ENCODE results near the gene CDADC1.

The CDADC1 gene

DNA sequence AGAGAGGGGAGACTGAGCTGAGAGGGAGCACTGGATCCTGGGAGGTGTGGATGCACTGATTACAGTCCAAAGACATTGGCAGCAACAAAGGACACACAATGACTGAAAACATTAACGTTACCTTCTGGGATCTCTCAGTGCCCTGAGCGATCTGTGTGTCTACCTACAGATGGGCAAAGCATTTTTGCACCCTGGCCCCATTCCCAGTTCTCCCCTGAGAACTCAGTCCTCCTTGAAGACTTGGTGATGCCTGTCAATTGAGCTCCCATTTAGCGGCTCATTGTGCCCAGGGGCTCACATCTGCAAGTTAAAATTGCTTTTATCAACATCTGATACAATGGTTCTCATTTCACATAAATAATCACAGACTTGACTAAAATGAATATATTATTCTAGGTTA is 62.5 kb downstream of the CDADC1 start:
- DNase-seq (ENCODE audit: low read depth, low spot score): no peak
- TF ChIP-seq, protein P1, sequence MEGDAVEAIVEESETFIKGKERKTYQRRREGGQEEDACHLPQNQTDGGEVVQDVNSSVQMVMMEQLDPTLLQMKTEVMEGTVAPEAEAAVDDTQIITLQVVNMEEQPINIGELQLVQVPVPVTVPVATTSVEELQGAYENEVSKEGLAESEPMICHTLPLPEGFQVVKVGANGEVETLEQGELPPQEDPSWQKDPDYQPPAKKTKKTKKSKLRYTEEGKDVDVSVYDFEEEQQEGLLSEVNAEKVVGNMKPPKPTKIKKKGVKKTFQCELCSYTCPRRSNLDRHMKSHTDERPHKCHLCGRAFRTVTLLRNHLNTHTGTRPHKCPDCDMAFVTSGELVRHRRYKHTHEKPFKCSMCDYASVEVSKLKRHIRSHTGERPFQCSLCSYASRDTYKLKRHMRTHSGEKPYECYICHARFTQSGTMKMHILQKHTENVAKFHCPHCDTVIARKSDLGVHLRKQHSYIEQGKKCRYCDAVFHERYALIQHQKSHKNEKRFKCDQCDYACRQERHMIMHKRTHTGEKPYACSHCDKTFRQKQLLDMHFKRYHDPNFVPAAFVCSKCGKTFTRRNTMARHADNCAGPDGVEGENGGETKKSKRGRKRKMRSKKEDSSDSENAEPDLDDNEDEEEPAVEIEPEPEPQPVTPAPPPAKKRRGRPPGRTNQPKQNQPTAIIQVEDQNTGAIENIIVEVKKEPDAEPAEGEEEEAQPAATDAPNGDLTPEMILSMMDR (IDR thresholded peaks at IDR 0.05; ENCODE audit: insufficient read depth, low read length, missing control alignments): no peak
- ChIA-PET CTCF (interaction anchor here (0.6 to 8.2 kb wide), 5 partner anchors 11 to 298 kb away, joined by 3 to 78 read pairs (median 9); partner anchors contain the start of genes CAB39L and SETDB2), POLR2A (no interaction called here)
- no peak overlapping the region for H3K4me3 ChIP-seq (ENCODE audit: low read depth, low read length)

GRCh38 chr13:49311816-49312215 is 64.1 kb downstream of the CDADC1 start:
- no peak for DNase-seq (ENCODE audit: low read depth, low spot score)
- CTCF ChIA-PET: interaction anchor here (0.7 to 8.2 kb wide), 4 partner anchors 13 to 132 kb away, joined by 3 to 78 read pairs (median 31); partner anchors contain the start of genes CAB39L and SETDB2
- POLR2A ChIA-PET: no interaction called here
- no peak overlapping the region for H3K4me3 ChIP-seq (ENCODE audit: low read depth, low read length)
- TF ChIP-seq, protein P1 (IDR thresholded peaks at IDR 0.05; ENCODE audit: insufficient read depth, low read length, missing control alignments): no peak

GRCh38 chr13:49314344-49314882 is 66.7 kb downstream of the CDADC1 start:
- TF ChIP-seq, protein P1 (IDR thresholded peaks at IDR 0.05; ENCODE audit: insufficient read depth, low read length, missing control alignments): no peak
- DNase-seq (ENCODE audit: low read depth, low spot score): no peak
- no peak overlapping the region for H3K4me3 ChIP-seq (ENCODE audit: low read depth, low read length)
- ChIA-PET CTCF (interaction anchor here (1.0 to 8.2 kb wide), 8 partner anchors 9 to 122 kb away, joined by 3 to 78 read pairs (median 6); no protein-coding TSS in a partner anchor), POLR2A (interaction anchor here (0.9 to 1.1 kb wide), 4 partner anchors 60 to 129 kb away, joined by 3 to 9 read pairs (median 4); partner anchors contain the start of genes CAB39L and SETDB2)

GRCh38 chr13:49315036-49315565 is 67.4 kb downstream of the CDADC1 start:
- TF ChIP-seq, protein P1 (IDR thresholded peaks at IDR 0.05; ENCODE audit: insufficient read depth, low read length, missing control alignments): no peak
- CTCF ChIA-PET: interaction anchor here (1.2 to 8.2 kb wide), 5 partner anchors 8 to 121 kb away, joined by 3 to 78 read pairs (median 13); no protein-coding TSS in a partner anchor
- H3K4me3 ChIP-seq (ENCODE audit: low read depth, low read length): no peak overlapping the region
- DNase-seq (ENCODE audit: low read depth, low spot score): no peak
- POLR2A ChIA-PET: no interaction called here

- DNase-seq (ENCODE audit: low read depth, low spot score): no peak
- ChIA-PET CTCF (interaction anchor here (0.8 to 8.2 kb wide), 4 partner anchors 17 to 278 kb away, joined by 3 to 78 read pairs (median 33); no protein-coding TSS in a partner anchor), POLR2A (no interaction called here)
- no peak overlapping the region for H3K4me3 ChIP-seq (ENCODE audit: low read depth, low read length)
- TF ChIP-seq, protein P1 (IDR thresholded peaks at IDR 0.05; ENCODE audit: insufficient read depth, low read length, missing control alignments): no peak
Observed at GRCh38 chr13:49315756-49316482, 68.2 kb downstream of the CDADC1 start.

GRCh38 chr13:49319551-49319950 is 71.8 kb downstream of the CDADC1 start:
- CTCF ChIA-PET: no interaction called here
- no peak for DNase-seq (ENCODE audit: low read depth, low spot score)
- H3K4me3 ChIP-seq (ENCODE audit: low read depth, low read length): no peak overlapping the region
- TF ChIP-seq, protein P1 (IDR thresholded peaks at IDR 0.05; ENCODE audit: insufficient read depth, low read length, missing control alignments): no peak
- POLR2A ChIA-PET: no interaction called here
